GM19438 (cell line): ENCODE results near the gene NPHP1.
"Not testable (repeated sequence)": the region's sequence is repeated elsewhere in the genome, so short reads cannot be mapped to it uniquely, and the experiment has no call there.

ENCODE experiments used
- ATAC-seq: cut with Tn5 transposase; IDR thresholded peaks from one replicate; pipeline ENCODE4 v1.9.1; 2021; ENCODE audit warnings: low read depth; ENCODE audit not compliant: unreplicated experiment

Gene NPHP1

DNA sequence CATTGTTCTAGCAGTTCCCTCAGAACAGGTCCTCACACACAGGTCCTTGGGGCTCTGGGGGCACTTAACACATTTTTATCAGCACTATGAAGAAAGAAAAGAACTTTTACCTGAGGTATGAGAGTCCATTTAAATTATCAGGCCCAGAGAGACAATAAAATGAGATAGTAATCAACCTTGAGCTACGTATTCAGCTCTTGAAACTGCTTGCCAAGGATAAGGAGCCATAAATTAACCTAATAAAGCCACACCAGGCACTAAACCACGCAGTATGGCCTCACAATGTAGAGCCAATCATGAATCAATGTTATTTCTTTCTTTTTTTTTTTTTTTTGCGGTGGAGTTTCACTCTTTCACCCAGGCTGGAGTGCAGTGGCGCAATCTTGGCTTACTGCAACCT is 126.7 kb downstream of the NPHP1 start:
- ATAC-seq = not testable (repeated sequence)

DNA sequence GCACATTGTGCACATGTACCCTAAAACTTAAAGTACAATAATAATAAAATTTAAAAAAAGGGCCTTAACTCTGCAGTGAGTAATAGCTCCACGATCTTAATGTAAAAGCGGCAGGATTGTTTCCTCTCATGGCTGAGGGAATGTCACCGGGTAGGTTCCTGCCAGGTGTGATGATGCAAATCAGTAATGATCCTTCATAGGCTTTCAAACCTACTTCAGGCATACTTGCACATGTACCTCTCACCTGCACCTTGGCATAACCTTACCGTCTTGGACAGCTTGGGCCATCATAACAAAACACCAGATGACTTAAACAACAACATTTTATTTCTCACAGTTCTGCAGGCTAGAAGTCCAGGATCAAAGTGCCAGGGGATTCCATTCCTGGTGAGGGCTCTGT is 128.9 kb downstream of the NPHP1 start:
- ATAC-seq = not testable (repeated sequence)
